Loucy (cell line): Measurements from ENCODE around the gene ATG13.

Source experiments
- EZH2phosphoT487 ChIP-seq: fragments of 200-600 bp; IDR thresholded peaks from 2 replicates; pipeline ENCODE4 v1.6.1; 2018; ENCODE audit warnings: antibody characterized with exemption, mild to moderate bottlenecking, moderate library complexity, borderline replicate concordance
- TF ChIP-seq, protein P1 (sequence below): fragments of 200-600 bp; sonication (generic); conservative IDR thresholded peaks from 2 replicates; pipeline ENCODE4 v1.5.1; 2014; ENCODE audit warnings: mild to moderate bottlenecking, antibody characterized with exemption, low read length

DNA sequence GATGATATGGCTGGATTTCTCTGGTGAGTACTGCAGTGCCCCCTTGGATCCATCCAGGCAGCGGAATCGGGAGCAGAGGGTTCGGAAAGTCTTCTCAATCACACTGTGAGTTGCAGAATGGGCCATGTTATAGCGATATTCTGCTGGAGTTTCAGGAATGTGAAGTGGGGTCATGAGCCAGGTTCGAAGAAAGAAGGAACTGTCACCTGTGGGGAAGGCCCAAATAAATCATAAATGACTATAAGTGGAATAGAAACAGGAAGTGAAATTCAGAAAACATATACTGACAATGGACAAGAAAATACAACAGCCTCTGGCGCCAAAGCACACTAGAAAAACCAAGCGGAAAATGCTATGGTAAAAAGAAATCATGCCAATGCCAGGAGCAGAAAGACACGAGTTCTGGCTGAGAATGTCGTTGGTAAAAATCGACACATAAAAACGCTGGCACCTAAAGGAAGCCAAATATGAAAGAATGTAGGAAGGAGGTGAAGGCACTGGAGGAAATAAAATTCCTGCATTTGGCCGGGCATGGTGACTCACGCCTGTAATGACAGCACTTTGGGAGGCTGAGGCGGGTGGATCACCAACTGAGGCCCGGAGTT, 13.5 kb upstream of the ATG13 start:
- TF ChIP-seq, protein P1, sequence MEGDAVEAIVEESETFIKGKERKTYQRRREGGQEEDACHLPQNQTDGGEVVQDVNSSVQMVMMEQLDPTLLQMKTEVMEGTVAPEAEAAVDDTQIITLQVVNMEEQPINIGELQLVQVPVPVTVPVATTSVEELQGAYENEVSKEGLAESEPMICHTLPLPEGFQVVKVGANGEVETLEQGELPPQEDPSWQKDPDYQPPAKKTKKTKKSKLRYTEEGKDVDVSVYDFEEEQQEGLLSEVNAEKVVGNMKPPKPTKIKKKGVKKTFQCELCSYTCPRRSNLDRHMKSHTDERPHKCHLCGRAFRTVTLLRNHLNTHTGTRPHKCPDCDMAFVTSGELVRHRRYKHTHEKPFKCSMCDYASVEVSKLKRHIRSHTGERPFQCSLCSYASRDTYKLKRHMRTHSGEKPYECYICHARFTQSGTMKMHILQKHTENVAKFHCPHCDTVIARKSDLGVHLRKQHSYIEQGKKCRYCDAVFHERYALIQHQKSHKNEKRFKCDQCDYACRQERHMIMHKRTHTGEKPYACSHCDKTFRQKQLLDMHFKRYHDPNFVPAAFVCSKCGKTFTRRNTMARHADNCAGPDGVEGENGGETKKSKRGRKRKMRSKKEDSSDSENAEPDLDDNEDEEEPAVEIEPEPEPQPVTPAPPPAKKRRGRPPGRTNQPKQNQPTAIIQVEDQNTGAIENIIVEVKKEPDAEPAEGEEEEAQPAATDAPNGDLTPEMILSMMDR, result no peak
- no peak for TF ChIP-seq EZH2phosphoT487
